Measurements from ENCODE around the gene APBA2.

Gene APBA2

GRCh38 chr15:28985691-28986090, 99.9 kb downstream of the APBA2 start:
- DNase-seq, result peak in 2 of 42 donors; percentile 35 to 41
- intact Hi-C loops (cut with DNase I), result no loop called here

- intact Hi-C loops (cut with DNase I), result no loop called here
- peak in 2 of 42 donors; percentile 36 to 42 for DNase-seq
Observed at GRCh38 chr15:28986108-28986507, 100.3 kb downstream of the APBA2 start.

GRCh38 chr15:28986726-28987125, 101.0 kb downstream of the APBA2 start:
- peak in 1 of 42 donors; percentile 28 for DNase-seq
- intact Hi-C loops (cut with DNase I), result no loop called here

DNA sequence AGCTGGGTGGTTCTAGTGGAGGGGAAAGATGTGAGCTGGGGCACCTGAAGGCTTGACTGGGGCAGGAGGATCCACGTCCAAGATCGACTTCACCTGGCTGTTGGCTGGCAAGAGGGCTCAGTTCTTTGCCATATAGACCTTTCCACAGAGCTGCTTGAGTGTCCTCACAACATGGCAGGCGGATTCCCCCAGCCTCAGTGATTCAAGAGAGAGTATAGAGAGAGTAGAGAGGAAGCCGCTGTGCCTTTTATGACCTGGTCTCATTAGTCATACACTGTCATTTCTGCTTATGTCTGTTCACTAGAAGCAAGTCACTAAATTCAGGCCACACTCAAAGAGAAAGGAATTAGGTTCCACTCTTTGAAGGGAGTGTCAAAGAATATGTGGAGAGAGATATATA, 101.6 kb downstream of the APBA2 start:
- DNase-seq, result peak in 1 of 42 donors; percentile 28
- intact Hi-C loops (cut with DNase I), result no loop called here

DNA sequence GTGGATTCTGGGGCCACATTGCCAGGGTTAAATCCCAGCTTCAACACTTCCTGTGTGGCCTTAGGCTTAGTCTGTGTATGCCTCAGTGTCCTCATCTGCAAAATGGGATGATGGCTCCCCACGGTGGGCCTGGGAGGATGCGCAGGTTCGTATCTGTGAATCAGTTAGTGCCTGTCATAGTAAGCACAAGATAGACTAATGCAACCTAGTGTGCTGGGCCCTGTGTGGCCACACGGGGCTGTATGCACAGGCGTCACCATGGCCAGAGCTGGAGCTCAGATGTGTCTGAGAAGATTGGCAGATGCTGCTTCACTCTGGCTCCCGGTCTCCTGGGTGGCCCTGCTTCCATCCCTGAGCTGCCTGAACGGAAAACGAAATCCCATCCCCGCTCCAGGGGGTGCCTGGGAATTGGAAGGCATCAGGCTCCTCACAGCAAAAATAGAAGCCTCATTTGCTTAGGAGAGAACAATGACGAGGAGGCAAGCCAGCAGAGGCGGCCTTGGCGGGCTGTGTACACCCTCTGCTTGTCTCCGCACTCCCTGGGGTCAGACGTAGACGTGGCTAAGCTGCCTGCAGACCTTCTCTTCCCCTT, 103.6 kb downstream of the APBA2 start:
- peak; percentile 56 to 92 (median 80) for DNase-seq
- intact Hi-C loops (cut with DNase I), result no loop called here

GRCh38 chr15:28989896-28990295, 104.1 kb downstream of the APBA2 start:
- peak in 1 of 42 donors; percentile 48 for DNase-seq
- intact Hi-C loops (cut with DNase I), result loop anchor here (10.0 kb wide), 1 partner anchor 55 kb away; no protein-coding TSS in a partner anchor

- intact Hi-C loops (cut with DNase I), result loop anchor here (10.0 kb wide), 1 partner anchor 54 kb away; no protein-coding TSS in a partner anchor
- peak in 1 of 42 donors; percentile 29 for DNase-seq
Observed at GRCh38 chr15:28990390-28990789, 104.6 kb downstream of the APBA2 start.

DNA sequence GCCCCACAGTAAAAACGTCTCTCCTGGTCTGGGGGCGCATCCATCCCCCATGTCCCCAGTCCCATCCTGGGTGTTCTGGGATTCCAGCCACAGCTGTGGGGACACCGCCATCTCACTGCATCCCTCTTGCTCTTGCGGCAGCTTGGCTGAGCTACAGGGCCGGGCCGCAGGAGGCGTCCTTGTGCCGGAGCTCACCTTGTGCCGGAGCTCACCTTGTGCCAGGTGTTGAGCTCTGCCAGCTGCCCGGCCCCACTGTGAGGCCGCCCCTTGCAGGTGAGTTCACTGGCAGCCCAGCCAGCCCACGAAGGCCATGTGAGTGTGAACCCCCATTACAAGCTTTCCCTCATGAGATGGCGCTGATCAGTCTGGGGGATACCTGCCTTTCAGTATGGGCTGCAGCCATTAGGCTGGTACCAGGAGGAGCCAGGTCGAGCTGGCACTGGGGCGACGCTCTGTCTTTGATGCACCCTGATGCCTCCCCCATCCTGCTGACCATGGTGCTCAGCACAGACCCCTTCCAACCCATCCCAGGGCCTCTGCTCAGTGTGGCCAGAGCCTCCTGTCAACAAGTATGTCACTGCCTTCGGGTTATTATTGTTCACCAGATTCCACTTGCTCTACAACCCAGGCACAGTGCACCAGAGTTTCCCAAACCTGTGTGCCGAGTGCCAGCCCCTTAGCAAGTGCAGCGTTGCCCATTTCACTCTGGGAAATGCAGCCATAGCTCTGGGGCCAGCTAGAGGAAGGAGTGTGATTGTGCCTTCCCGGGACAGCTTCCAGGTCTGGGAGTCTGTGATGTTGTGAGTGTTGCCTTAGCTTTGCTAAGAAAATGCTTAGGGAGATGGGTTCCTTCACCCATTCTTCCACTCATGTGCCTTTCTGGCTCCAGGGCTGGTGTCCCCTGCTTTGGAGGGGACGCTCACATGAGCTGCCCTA, 105.7 kb downstream of the APBA2 start:
- peak in 15 of 42 donors; percentile 37 to 77 (median 56) for DNase-seq
- intact Hi-C loops (cut with DNase I), result loop anchor here (10.0 kb wide), 1 partner anchor 53 kb away; no protein-coding TSS in a partner anchor

DNA sequence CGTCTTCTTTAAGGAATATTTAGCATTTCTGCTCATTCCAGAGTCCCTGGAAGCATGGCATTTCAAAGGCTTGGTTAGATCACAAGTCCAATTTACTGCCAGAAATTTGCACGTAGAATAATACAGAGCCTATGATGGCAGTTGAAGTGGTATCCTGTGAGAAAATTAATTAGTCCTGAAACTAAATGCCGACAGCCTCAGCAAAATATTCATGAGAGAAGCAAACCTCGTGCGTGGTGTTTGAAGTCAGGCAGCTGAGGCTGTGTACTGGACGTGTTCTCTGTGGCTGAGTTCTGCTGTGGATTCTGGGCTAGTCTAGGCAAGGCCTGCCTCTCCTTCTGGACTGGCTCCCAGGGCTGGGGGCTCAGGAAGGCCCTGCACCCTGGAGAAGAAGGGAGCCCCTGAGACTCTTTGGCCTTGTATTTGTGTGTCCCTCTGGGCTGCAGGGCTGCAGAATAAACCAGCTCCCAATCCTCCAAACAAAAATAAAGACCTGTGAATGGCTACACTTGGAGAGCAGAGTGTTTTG, 106.6 kb downstream of the APBA2 start:
- intact Hi-C loops (cut with DNase I), result loop anchor here (10.0 kb wide), 1 partner anchor 52 kb away; no protein-coding TSS in a partner anchor
- DNase-seq, result peak in 2 of 42 donors; percentile 38

- DNase-seq, result peak in 18 of 42 donors; percentile 30 to 80 (median 56)
- intact Hi-C loops (cut with DNase I), result loop anchor here (10.0 kb wide), 1 partner anchor 52 kb away; no protein-coding TSS in a partner anchor
Observed at GRCh38 chr15:28993051-28993719, 107.4 kb downstream of the APBA2 start.

DNA sequence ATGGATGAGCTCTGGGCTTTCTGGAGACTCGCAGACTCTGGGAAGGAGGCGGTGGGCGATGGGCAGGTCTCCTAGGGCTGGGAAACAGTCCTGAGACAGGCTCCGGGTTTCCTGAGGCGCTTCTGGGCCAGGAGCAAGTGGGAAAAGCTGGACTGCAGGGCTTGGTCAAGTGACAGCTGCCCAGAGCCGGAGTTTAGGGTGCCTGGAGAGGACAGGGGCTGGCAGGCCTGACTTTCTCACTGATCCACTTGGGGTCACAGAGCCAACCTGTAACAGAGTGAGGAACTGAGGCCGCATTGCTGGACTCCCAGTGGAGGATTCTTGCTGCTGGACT, 107.9 kb downstream of the APBA2 start:
- intact Hi-C loops (cut with DNase I), result loop anchor here (10.0 kb wide), 1 partner anchor 51 kb away; no protein-coding TSS in a partner anchor
- DNase-seq, result no peak

DNA sequence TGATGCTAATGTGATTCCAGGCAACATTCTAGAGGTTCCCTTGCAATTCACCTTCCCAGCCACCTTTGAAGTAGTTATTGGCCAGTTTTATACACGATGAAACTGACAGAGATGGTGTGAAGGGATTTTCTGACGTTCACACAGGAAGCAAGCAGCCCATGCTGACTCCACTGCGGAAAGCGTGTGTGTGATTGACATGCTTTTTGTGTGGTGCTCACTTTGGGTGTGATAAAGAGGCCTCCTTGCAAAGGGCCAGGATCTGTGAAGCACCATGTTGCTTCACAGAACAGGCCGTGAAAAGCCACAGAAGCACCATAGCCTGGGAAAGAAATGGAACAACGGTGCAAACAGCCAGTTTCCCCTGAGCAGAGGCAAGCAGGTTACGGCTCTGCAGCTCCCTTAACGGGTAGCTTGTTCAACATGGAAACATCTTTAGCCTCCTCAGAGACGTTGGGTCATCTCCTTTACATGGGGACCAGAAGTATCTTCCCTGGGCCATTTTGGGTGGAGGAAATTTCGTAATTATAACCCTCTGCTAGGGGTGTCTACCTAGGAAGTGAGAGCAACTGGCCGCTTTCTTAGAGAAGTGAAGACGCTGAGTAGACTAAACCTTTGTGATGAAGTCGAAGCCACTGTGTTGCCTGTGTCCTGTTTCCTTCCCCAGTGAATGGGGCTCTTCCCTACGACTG, 108.5 kb downstream of the APBA2 start:
- intact Hi-C loops (cut with DNase I), result loop anchor here (10.0 kb wide), 1 partner anchor 51 kb away; no protein-coding TSS in a partner anchor
- peak in 3 of 42 donors; percentile 29 to 45 (median 33) for DNase-seq

DNA sequence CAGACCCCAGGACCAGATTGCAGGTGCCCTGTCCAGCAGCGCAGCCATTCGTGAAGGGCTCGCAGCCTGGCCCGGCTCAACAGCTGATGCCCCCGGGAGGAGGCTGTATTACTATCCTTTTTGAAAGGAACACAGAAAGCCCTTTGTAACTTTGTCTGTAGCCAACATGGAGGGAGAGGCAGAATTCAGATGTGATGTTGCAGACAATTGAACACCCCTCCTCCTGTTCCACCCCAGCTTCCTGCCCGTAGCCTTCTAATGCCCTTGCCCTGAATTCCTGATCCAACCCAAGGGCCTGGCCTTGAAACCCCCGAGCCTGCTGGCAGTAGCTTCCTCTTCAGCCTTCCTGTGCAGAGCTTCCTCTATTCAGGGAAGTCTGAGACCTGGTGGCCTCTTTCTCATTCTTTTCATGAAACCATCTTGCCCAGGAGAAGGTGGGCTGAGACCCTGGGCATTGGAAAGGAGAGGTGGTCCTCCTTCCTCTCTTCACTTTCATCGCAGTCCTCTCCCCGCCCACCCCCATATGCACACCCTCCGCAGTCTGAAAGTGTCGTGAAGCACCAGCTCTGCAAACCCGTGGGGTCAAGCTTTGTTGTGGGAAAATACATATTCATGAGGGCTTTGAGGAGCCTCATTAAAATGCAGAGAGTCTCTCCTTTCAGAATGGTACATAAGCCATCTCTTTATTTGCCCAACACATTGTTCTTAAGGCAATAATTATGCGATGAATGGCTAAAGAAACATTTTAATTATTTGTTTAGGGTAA, 109.2 kb downstream of the APBA2 start:
- peak in 35 of 42 donors; percentile 52 to 87 (median 70) for DNase-seq
- intact Hi-C loops (cut with DNase I), result loop anchor here (5.0 to 10.0 kb wide), 2 partner anchors 50 to 97 kb away; no protein-coding TSS in a partner anchor

- intact Hi-C loops (cut with DNase I), result loop anchor here (5.0 to 10.0 kb wide), 2 partner anchors 49 to 97 kb away; no protein-coding TSS in a partner anchor
- peak in 7 of 42 donors; percentile 41 to 73 (median 56) for DNase-seq
Observed at GRCh38 chr15:28995705-28996104, 109.9 kb downstream of the APBA2 start.

GRCh38 chr15:28996289-28996688, 110.5 kb downstream of the APBA2 start:
- intact Hi-C loops (cut with DNase I), result loop anchor here (5.0 to 10.0 kb wide), 2 partner anchors 49 to 96 kb away; no protein-coding TSS in a partner anchor
- peak in 4 of 42 donors; percentile 34 to 59 (median 36) for DNase-seq

GRCh38 chr15:28996953-28997352, 111.2 kb downstream of the APBA2 start:
- intact Hi-C loops (cut with DNase I), result loop anchor here (5.0 to 10.0 kb wide), 2 partner anchors 48 to 95 kb away; no protein-coding TSS in a partner anchor
- DNase-seq, result peak in 2 of 42 donors; percentile 26 to 37

- peak in 1 of 42 donors; percentile 36 for DNase-seq
- intact Hi-C loops (cut with DNase I), result loop anchor here (5.0 to 10.0 kb wide), 2 partner anchors 47 to 95 kb away; no protein-coding TSS in a partner anchor
Observed at GRCh38 chr15:28997791-28998190, 112.0 kb downstream of the APBA2 start.

Measured in head of caudate nucleus (tissue), 42 donors.